ENCODE data around the gene TLR5.

GRCh38 chr1:223075834-223076233, 67.2 kb downstream of the TLR5 start:
- no peak for TF ChIP-seq CTCF (conservative IDR thresholded peaks at IDR 0.05 in 1 of 2, IDR thresholded peaks at IDR 0.05 in 1 of 2; ENCODE audit: low read depth in 1 of 2, low read length in 2 of 2)
- TF ChIP-seq EZH2 (IDR thresholded peaks at IDR 0.05; ENCODE audit: low read length, missing control alignments) = no peak
